Tibial nerve (tissue), 4 donors: Measurements from ENCODE around the gene SLC17A9. TPM values are rescaled to one million over a fixed set of nuclear protein-coding genes. Genes with fewer than 3 reads are reported as not detected.

ENCODE experiments used
- DNase-seq, 2 donors: peaks; one replicate each; pipeline ENCODE4 v3.0.0-alpha.2; 2019; ENCODE audit warnings: low spot score in 2 of 2
- H3K27ac ChIP-seq, 4 donors: fragments of 200-600 bp; sonication (generic) in 3 of 4; one replicate each; pipeline ENCODE4 v1.5.1; 2017 to 2019; ENCODE audit warnings: mild to moderate bottlenecking in 1 of 4
- H3K27me3 ChIP-seq, 2 donors: fragments of 200-600 bp; sonication (generic) in 1 of 2; one replicate each; pipeline versions ENCODE4 v1.5.1 to v1.6.0; 2017 to 2019
- H3K36me3 ChIP-seq, 3 donors: fragments of 200-600 bp; sonication (generic); one replicate each; pipeline ENCODE4 v1.5.1; 2018 to 2019
- H3K4me1 ChIP-seq, 4 donors: fragments of 200-600 bp; sonication (generic) in 3 of 4; one replicate each; pipeline ENCODE4 v1.5.1; 2017 to 2019
- H3K4me3 ChIP-seq, 4 donors: fragments of 200-600 bp; sonication (generic) in 3 of 4; one replicate each; pipeline ENCODE4 v1.5.1; 2017 to 2019; ENCODE audit warnings: mild to moderate bottlenecking in 1 of 4, moderate library complexity in 1 of 4
- H3K9me3 ChIP-seq, 4 donors: fragments of 200-600 bp; sonication (generic) in 3 of 4; one replicate each; pipeline ENCODE4 v1.5.1; 2017 to 2019
- EP300 ChIP-seq, 2 donors: sonication (generic); formaldehyde crosslinking; IDR thresholded peaks; one replicate each; pipeline ENCODE4 v1.6.1; 2017; ENCODE audit warnings: antibody characterized with exemption in 2 of 2, mild to moderate bottlenecking in 1 of 2
- POLR2A ChIP-seq, 2 donors: fragments of 450-650 bp; IDR thresholded peaks; one replicate each; pipeline ENCODE4 v1.6.1; 2017; ENCODE audit warnings: antibody characterized with exemption in 2 of 2, mild to moderate bottlenecking in 2 of 2, moderate library complexity in 2 of 2
- WGBS, 2 donors: methylation state at CpG; one replicate each; pipeline ENCODE4 v1.1.5; 2018; 5-methylcytosine and 5-hydroxymethylcytosine counted together
- total RNA-seq, 4 donors: library from RNA; depleted of rRNA; stranded (reverse); fragments of >200 nt; gene quantifications; one replicate each; pipeline ENCODE4 v1.1.0, GENCODE V29; 2016
- TF ChIP-seq, protein P1 (sequence below), 5 experiments: fragments of 200-600 bp in 3 of 5; fragments of 450-650 bp in 2 of 5; sonication (generic) in 3 of 5; IDR thresholded peaks; one replicate each; pipeline ENCODE4 v1.5.1; 2016 to 2019; ENCODE audit warnings: antibody characterized with exemption in 5 of 5, mild to moderate bottlenecking in 3 of 5, moderate library complexity in 2 of 5

Gene SLC17A9
- total RNA-seq, 4 donors from 2014 or later, result 3.9 to 13.5 (median 4.5) TPM

DNA sequence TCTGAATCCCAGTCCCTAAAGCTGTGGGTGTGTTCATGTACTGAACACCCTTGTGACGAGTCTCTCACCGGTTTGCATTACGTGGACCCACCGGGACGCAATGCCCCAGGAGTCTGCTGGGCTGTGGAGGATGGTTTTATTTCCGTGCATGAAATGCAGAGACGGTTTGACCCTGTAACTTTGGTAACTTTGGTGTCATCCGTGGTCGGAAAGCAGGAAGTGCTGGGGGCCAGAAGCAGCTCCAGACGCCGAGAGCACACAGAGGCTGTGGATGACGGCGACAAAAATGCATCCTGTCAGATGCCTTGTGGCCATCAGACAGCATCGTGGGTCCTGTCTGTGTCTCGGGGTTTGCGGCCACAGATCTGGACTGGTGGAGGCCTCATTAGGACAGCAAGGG lies 47.1 kb downstream of the SLC17A9 start:
- peaks cover 0 to 98% of the 10 kb centered on the region in 2 donors for H3K27me3 ChIP-seq
- no peak for DNase-seq
- no peak overlapping the region for H3K4me3 ChIP-seq
- H3K4me1 ChIP-seq, result peaks cover 0 to under 1% (median 0%) of the 10 kb centered on the region in 4 donors
- H3K27ac ChIP-seq, result no peak overlapping the region
- 67 to 74% methylated on average over 16 of the region's 16 CpGs for whole genome bisulfite sequencing, 2 donors
- TF ChIP-seq POLR2A (IDR thresholded peaks at IDR 0.05) (no peak), EP300 (IDR thresholded peaks at IDR 0.05) (no peak)
- TF ChIP-seq, protein P1, sequence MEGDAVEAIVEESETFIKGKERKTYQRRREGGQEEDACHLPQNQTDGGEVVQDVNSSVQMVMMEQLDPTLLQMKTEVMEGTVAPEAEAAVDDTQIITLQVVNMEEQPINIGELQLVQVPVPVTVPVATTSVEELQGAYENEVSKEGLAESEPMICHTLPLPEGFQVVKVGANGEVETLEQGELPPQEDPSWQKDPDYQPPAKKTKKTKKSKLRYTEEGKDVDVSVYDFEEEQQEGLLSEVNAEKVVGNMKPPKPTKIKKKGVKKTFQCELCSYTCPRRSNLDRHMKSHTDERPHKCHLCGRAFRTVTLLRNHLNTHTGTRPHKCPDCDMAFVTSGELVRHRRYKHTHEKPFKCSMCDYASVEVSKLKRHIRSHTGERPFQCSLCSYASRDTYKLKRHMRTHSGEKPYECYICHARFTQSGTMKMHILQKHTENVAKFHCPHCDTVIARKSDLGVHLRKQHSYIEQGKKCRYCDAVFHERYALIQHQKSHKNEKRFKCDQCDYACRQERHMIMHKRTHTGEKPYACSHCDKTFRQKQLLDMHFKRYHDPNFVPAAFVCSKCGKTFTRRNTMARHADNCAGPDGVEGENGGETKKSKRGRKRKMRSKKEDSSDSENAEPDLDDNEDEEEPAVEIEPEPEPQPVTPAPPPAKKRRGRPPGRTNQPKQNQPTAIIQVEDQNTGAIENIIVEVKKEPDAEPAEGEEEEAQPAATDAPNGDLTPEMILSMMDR (IDR thresholded peaks at IDR 0.05), result no peak
- H3K36me3 ChIP-seq, result no peaks in the 10 kb centered on the region
- no peaks in the 10 kb centered on the region for H3K9me3 ChIP-seq

DNA sequence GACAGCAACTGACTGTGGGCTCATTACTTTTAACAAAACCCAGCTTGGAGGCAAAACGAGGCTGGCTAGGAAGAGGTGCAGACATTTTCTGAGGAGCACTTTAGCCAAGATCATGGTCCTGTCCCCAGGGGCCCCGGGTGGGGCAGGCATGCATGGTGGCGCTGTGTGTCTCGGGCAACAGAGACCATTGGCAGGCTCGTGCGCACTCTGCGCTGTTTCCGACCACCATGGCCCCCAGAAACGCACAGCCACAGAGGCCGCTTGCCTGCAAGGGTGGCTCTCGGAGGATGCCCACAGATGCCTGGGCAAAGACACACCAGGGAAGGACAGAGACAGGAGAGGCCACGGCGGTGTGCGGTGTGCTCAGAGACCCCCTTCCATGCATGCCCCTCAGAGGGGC lies 47.5 kb downstream of the SLC17A9 start:
- TF ChIP-seq EP300 (IDR thresholded peaks at IDR 0.05) (no peak), POLR2A (IDR thresholded peaks at IDR 0.05) (no peak)
- TF ChIP-seq, protein P1 (IDR thresholded peaks at IDR 0.05), result no peak
- H3K9me3 ChIP-seq, result no peaks in the 10 kb centered on the region
- no peaks in the 10 kb centered on the region for H3K36me3 ChIP-seq
- H3K4me3 ChIP-seq, result no peak overlapping the region
- WGBS, 2 donors, result 80 to 91% methylated on average over 14 of the region's 14 CpGs
- no peak for DNase-seq
- H3K27me3 ChIP-seq, result peaks cover 0 to 98% of the 10 kb centered on the region in 2 donors
- no peak overlapping the region for H3K27ac ChIP-seq
- peaks cover 0 to 5% (median 0%) of the 10 kb centered on the region in 4 donors for H3K4me1 ChIP-seq

DNA sequence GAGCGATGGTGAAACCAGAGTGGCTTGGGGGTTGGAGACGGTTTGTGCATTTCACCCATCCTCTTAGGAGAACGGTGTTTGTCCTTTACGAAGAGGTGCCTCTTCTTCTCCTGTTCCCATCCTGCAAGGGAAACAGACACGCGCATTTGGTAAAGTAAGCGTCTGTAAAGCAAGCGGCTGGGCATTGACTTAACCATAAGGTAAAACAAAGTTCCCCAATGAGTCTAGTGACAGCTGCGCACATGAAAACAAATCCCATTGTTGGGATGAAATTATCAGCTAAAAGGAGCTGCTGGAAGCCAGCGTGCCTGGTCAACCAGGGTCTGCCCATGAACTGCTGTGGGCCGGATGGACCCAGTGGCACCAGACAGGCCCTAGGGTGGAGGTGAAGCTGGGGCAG lies 48.4 kb downstream of the SLC17A9 start:
- Histone ChIP-seq H3K36me3 (no peaks in the 10 kb centered on the region), H3K4me1 (peaks cover 0 to 13% (median 0%) of the 10 kb centered on the region in 4 donors), H3K27me3 (peaks cover 0 to 99% of the 10 kb centered on the region in 2 donors), H3K9me3 (no peaks in the 10 kb centered on the region), H3K4me3 (no peak overlapping the region), H3K27ac (no peak overlapping the region)
- DNase-seq, result no peak
- no peak for TF ChIP-seq EP300 (IDR thresholded peaks at IDR 0.05)
- no peak for TF ChIP-seq POLR2A (IDR thresholded peaks at IDR 0.05)
- TF ChIP-seq, protein P1 (IDR thresholded peaks at IDR 0.05), result no peak
- WGBS, 2 donors, result 47 to 58% methylated on average over 11 of the region's 11 CpGs

DNA sequence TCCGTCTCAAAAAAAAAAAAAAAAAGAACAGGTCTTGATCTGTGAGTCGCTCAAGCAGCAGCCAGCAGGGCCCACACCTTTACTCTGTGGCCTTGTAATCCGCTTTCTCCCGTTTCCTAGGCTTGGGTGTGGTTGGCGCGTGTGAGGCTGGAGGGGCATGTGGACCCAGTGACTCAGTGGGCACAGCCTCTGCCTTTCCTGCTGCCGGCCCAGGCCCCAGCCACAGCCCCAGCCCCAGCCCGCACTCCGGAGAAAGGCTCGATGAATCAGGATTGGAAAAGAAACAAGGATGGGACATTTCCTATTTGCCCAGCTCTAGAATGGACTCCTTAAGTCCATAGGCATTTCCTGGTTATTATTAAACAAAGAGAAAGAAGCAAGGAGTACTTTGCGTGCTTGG lies 50.0 kb downstream of the SLC17A9 start:
- Histone ChIP-seq H3K9me3 (no peaks in the 10 kb centered on the region), H3K27me3 (peaks cover 0 to 96% of the 10 kb centered on the region in 2 donors), H3K27ac (no peak overlapping the region), H3K4me3 (no peak overlapping the region), H3K4me1 (peaks cover 0 to 29% (median 2%) of the 10 kb centered on the region in 4 donors), H3K36me3 (no peaks in the 10 kb centered on the region)
- no peak for DNase-seq
- 77 to 78% methylated on average over 11 of the region's 11 CpGs for WGBS, 2 donors
- TF ChIP-seq, protein P1 (IDR thresholded peaks at IDR 0.05), result no peak
- TF ChIP-seq POLR2A (IDR thresholded peaks at IDR 0.05) (no peak), EP300 (IDR thresholded peaks at IDR 0.05) (no peak)

DNA sequence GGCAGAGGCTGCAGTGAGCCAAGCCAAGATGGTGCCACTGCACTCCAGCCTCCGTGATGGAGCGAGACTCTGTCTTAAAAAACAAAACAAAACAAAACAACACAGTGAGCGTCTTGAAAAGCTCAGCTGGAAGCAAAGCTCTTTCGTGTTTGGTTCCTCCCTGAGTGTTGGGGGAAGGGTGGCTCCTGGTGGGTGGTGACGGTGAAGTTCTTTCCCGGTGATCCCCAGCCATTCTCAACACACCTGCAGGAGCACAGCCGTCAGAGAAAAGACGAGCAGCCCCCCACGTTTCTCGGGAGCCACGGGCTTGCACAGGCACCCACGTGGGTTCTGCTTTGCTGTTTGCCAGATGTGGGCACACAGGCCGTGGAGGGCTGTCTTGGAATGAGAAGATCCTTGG lies 51.0 kb downstream of the SLC17A9 start:
- TF ChIP-seq, protein P1 (IDR thresholded peaks at IDR 0.05), result no peak
- TF ChIP-seq POLR2A (IDR thresholded peaks at IDR 0.05) (no peak), EP300 (IDR thresholded peaks at IDR 0.05) (no peak)
- WGBS, 2 donors, result 20 to 39% methylated on average over 13 of the region's 13 CpGs
- DNase-seq, result no peak
- peaks cover 0 to 96% of the 10 kb centered on the region in 2 donors for H3K27me3 ChIP-seq
- H3K9me3 ChIP-seq, result no peaks in the 10 kb centered on the region
- peaks cover 0 to 37% (median 3%) of the 10 kb centered on the region in 4 donors for H3K4me1 ChIP-seq
- H3K4me3 ChIP-seq, result no peak overlapping the region
- H3K27ac ChIP-seq, result no peak overlapping the region
- no peaks in the 10 kb centered on the region for H3K36me3 ChIP-seq
